COLO668 (cell line): ENCODE results near the gene ATP6V0C.
A peak's percentile ranks its signal among the peaks of the same experiment; 100 is the strongest.

Experiments used
- DNase-seq: peaks from one replicate; lab custom pipeline; 2025; ENCODE audit not compliant: unreplicated experiment; lab: John Stamatoyannopoulos, UW

The ATP6V0C gene

GRCh38 chr16:2513405-2514332, at the start of gene ATP6V0C:
ATP6V0C (plus strand) TSS chr16:2513952; CDS start chr16:2514104, 152 bp downstream.
- DNase-seq, result peak; percentile 99

GRCh38 chr16:2464333-2464732, 49.4 kb upstream of the ATP6V0C start:
- no peak for DNase-seq

GRCh38 chr16:2465653-2466415, 47.9 kb upstream of the ATP6V0C start:
- no peak for DNase-seq

GRCh38 chr16:2466667-2467527, 46.9 kb upstream of the ATP6V0C start:
- no peak for DNase-seq

- DNase-seq, result peak; percentile 91
Observed at GRCh38 chr16:2467528-2468232, 46.1 kb upstream of the ATP6V0C start.

- DNase-seq, result peak; percentile 76
Observed at GRCh38 chr16:2468233-2468724, 45.5 kb upstream of the ATP6V0C start.

GRCh38 chr16:2468725-2469398, 44.9 kb upstream of the ATP6V0C start:
- DNase-seq, result peak; percentile 93

GRCh38 chr16:2469399-2470233, 44.1 kb upstream of the ATP6V0C start:
- peak; percentile 21 for DNase-seq

- DNase-seq, result no peak
Observed at GRCh38 chr16:2470234-2470601, 43.5 kb upstream of the ATP6V0C start.

- peak; percentile 16 for DNase-seq
Observed at GRCh38 chr16:2470603-2471015, 43.1 kb upstream of the ATP6V0C start.

- DNase-seq, result peak; percentile 49
Observed at GRCh38 chr16:2471016-2471652, 42.6 kb upstream of the ATP6V0C start, which contains the start of gene NTN3. NTN3 (plus strand) TSS chr16:2471297; CDS start chr16:2471702, 405 bp downstream.

- DNase-seq, result no peak
Observed at GRCh38 chr16:2471653-2472487, 41.9 kb upstream of the ATP6V0C start.

GRCh38 chr16:2472488-2472864, 41.3 kb upstream of the ATP6V0C start:
- no peak for DNase-seq

- peak; percentile 13 for DNase-seq
Observed at GRCh38 chr16:2472885-2473445, 40.8 kb upstream of the ATP6V0C start.

GRCh38 chr16:2473446-2473926, 40.3 kb upstream of the ATP6V0C start:
- DNase-seq, result peak; percentile 54

GRCh38 chr16:2473999-2474876, 39.5 kb upstream of the ATP6V0C start:
- peak; percentile 74 for DNase-seq
